ENCODE results near the gene PDPR. TPM values are rescaled to one million over a fixed set of nuclear protein-coding genes. Genes with fewer than 3 reads are reported as not detected.
"Not testable (repeated sequence)": the region's sequence is repeated elsewhere in the genome, so short reads cannot be mapped to it uniquely, and the experiment has no call there.

The PDPR gene
- total and polyA plus RNA-seq, 10 of the 15 experiments (the other 5 are each of a cell fraction or from before 2014, with no cell fraction given), result 2.6 to 29.1 (median 6.8) TPM

DNA sequence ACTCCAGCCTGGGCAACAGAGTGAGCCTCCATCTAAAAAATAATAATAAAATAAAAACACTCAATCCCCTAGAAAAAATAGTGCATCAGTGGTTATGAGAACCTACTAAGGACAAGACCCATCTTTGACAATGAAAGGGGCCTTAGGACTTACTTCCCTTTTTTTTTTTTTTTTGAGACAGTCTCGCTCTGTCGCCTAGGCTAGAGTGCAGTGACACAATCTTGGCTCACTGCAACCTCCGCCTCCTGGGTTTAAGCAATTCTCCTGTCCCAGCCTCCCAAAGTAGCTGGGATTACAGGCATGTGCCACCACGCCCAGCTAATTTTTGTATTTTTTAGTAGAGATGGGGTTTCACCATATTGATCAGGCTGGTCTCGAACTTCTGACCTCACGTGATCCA is 2.0 kb upstream of the PDPR start:
- H3K4me2 ChIP-seq (ENCODE audit: control insufficient read depth, insufficient read depth); H4K20me1 ChIP-seq (ENCODE audit: control insufficient read depth, insufficient read depth); intact Hi-C loops (cut with micrococcal nuclease; ENCODE audit: unreplicated experiment); H3K9ac ChIP-seq (ENCODE audit: control insufficient read depth, insufficient read depth, low read length); DNase-seq (ENCODE audit: low read depth, low spot score); H3K9me3 ChIP-seq (replicated peaks; ENCODE audit: control insufficient read depth, insufficient read depth, low read length); in situ Hi-C loops (cut with MboI); H3K36me3 ChIP-seq (ENCODE audit: control insufficient read depth in 2 of 2, insufficient read depth in 2 of 2, low read length in 1 of 2); H3K4me1 ChIP-seq (ENCODE audit: control insufficient read depth, insufficient read depth, low read length); H3K27me3 ChIP-seq (replicated peaks in 1 of 2; ENCODE audit: control insufficient read depth in 2 of 2, insufficient read depth in 2 of 2, low read length in 1 of 2); ATAC-seq; BruUV-seq (replicated peaks); H3K79me2 ChIP-seq (ENCODE audit: control insufficient read depth, insufficient read depth, low read length); H3K27ac ChIP-seq (ENCODE audit: control insufficient read depth, insufficient read depth); RAD21 ChIA-PET (ENCODE audit: unreplicated experiment); H3K4me3 ChIP-seq; CTCF ChIA-PET; H2AFZ ChIP-seq (ENCODE audit: control insufficient read depth, low read depth, low read length); FAIRE-seq; SMC1A ChIA-PET (ENCODE audit: uncharacterized antibody, unreplicated experiment): not testable (repeated sequence)
- POLR2A ChIA-PET, result interaction anchor here (0.6 kb wide), 1 partner anchor 268 kb away, joined by 3 read pairs; no protein-coding TSS in a partner anchor
- 53% methylated on average over 4 of the region's 6 CpGs for WGBS (ENCODE audit: insufficient coverage, insufficient replicate concordance, low lambda C conversion rate, missing lambda C conversion rate)

DNA sequence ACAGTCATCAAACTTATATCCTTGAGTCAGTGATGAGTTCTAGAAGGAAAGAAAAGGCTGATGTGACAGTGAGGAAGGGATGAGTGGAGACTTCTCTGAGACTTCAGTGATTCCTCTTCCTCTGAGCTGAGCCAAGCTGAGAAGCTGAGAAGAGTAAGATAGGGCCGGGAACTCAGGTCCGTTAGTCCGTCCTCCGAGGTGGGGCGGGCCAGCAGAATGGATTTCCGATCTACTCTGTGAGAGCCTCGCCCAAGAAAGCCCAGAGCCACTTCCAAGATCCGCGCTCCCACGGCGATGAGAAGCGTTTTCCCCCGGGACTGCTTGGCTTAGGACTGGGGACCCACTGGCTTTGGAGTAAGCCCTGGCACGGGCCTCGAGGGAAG is 542 bp upstream of the PDPR start:
- intact Hi-C loops (cut with micrococcal nuclease; ENCODE audit: unreplicated experiment); FAIRE-seq; CTCF ChIA-PET; H3K79me2 ChIP-seq (ENCODE audit: control insufficient read depth, insufficient read depth, low read length); SMC1A ChIA-PET (ENCODE audit: uncharacterized antibody, unreplicated experiment); in situ Hi-C loops (cut with MboI); H3K4me1 ChIP-seq (ENCODE audit: control insufficient read depth, insufficient read depth, low read length); H4K20me1 ChIP-seq (ENCODE audit: control insufficient read depth, insufficient read depth); RAD21 ChIA-PET (ENCODE audit: unreplicated experiment); H3K4me3 ChIP-seq; H3K4me2 ChIP-seq (ENCODE audit: control insufficient read depth, insufficient read depth); H3K27ac ChIP-seq (ENCODE audit: control insufficient read depth, insufficient read depth); H3K9me3 ChIP-seq (replicated peaks; ENCODE audit: control insufficient read depth, insufficient read depth, low read length); DNase-seq (ENCODE audit: low read depth, low spot score); H3K36me3 ChIP-seq (ENCODE audit: control insufficient read depth in 2 of 2, insufficient read depth in 2 of 2, low read length in 1 of 2); POLR2A ChIA-PET; BruUV-seq (replicated peaks); H3K27me3 ChIP-seq (replicated peaks in 1 of 2; ENCODE audit: control insufficient read depth in 2 of 2, insufficient read depth in 2 of 2, low read length in 1 of 2); H3K9ac ChIP-seq (ENCODE audit: control insufficient read depth, insufficient read depth, low read length): not testable (repeated sequence)
- 0% methylated on average over 1 of the region's 15 CpGs for WGBS (ENCODE audit: insufficient coverage, insufficient replicate concordance, low lambda C conversion rate, missing lambda C conversion rate)
- peak overlapping the region; percentile 34; the same call in 1 of the 2 replicates for H2AFZ ChIP-seq (ENCODE audit: control insufficient read depth, low read depth, low read length)
- peak; percentile 9 for ATAC-seq

DNA sequence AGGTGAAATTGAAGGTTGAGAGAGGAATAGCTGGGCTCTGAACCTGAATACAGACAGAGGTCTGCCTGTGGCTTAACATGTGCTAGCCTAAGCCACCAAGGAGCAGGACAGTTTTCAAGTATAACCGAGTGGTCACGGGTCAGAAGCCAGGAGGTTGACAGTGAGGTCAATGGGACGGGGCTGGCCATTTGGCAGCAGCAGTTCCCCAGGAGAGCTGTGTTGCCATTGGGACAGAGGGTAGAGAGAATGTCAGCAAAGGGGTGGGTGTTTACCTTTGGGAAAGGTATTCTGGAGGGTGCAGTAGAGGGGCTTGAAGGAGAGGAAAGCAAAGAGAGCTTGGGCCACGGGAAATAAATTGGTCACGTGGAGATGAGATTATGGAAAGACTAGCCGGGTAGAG is 4.2 kb downstream of the PDPR start:
- H4K20me1 ChIP-seq (ENCODE audit: control insufficient read depth, insufficient read depth); POLR2A ChIA-PET; H3K9ac ChIP-seq (ENCODE audit: control insufficient read depth, insufficient read depth, low read length); ATAC-seq; CTCF ChIA-PET; H3K36me3 ChIP-seq (ENCODE audit: control insufficient read depth in 2 of 2, insufficient read depth in 2 of 2, low read length in 1 of 2); H3K27me3 ChIP-seq (replicated peaks in 1 of 2; ENCODE audit: control insufficient read depth in 2 of 2, insufficient read depth in 2 of 2, low read length in 1 of 2); H3K4me2 ChIP-seq (ENCODE audit: control insufficient read depth, insufficient read depth); H3K4me3 ChIP-seq; H3K79me2 ChIP-seq (ENCODE audit: control insufficient read depth, insufficient read depth, low read length); RAD21 ChIA-PET (ENCODE audit: unreplicated experiment); H2AFZ ChIP-seq (ENCODE audit: control insufficient read depth, low read depth, low read length); H3K9me3 ChIP-seq (replicated peaks; ENCODE audit: control insufficient read depth, insufficient read depth, low read length); intact Hi-C loops (cut with micrococcal nuclease; ENCODE audit: unreplicated experiment); H3K4me1 ChIP-seq (ENCODE audit: control insufficient read depth, insufficient read depth, low read length); BruUV-seq (replicated peaks); in situ Hi-C loops (cut with MboI); FAIRE-seq; SMC1A ChIA-PET (ENCODE audit: uncharacterized antibody, unreplicated experiment); DNase-seq (ENCODE audit: low read depth, low spot score); H3K27ac ChIP-seq (ENCODE audit: control insufficient read depth, insufficient read depth): not testable (repeated sequence)
- WGBS (ENCODE audit: insufficient coverage, insufficient replicate concordance, low lambda C conversion rate, missing lambda C conversion rate), result 100% methylated on average over 6 of the region's 6 CpGs

DNA sequence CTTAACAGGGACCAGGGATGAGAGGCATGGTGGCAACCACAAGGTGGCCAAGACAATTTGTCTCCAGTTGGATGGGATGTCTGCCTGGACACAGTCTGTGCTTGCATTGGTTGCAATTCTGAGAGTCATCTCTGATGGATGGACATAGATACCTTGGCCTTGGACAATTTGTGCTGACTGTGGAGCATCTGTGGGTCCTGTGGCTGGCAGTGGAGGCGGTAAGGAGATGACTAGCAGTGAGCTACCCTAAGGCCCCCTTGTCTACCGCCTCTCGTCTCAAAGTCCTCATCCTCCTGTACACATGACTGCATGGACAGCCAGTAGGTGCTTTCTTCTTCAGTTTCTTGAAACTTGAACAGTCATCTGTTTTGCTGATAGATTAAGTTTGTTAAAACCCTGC is 4.6 kb downstream of the PDPR start:
- POLR2A ChIA-PET; DNase-seq (ENCODE audit: low read depth, low spot score); H3K27me3 ChIP-seq (replicated peaks in 1 of 2; ENCODE audit: control insufficient read depth in 2 of 2, insufficient read depth in 2 of 2, low read length in 1 of 2); H4K20me1 ChIP-seq (ENCODE audit: control insufficient read depth, insufficient read depth); H3K4me2 ChIP-seq (ENCODE audit: control insufficient read depth, insufficient read depth); CTCF ChIA-PET; BruUV-seq (replicated peaks); H3K36me3 ChIP-seq (ENCODE audit: control insufficient read depth in 2 of 2, insufficient read depth in 2 of 2, low read length in 1 of 2); H3K27ac ChIP-seq (ENCODE audit: control insufficient read depth, insufficient read depth); H2AFZ ChIP-seq (ENCODE audit: control insufficient read depth, low read depth, low read length); FAIRE-seq; ATAC-seq; in situ Hi-C loops (cut with MboI); SMC1A ChIA-PET (ENCODE audit: uncharacterized antibody, unreplicated experiment); H3K4me1 ChIP-seq (ENCODE audit: control insufficient read depth, insufficient read depth, low read length); H3K9me3 ChIP-seq (replicated peaks; ENCODE audit: control insufficient read depth, insufficient read depth, low read length); RAD21 ChIA-PET (ENCODE audit: unreplicated experiment); H3K9ac ChIP-seq (ENCODE audit: control insufficient read depth, insufficient read depth, low read length); H3K79me2 ChIP-seq (ENCODE audit: control insufficient read depth, insufficient read depth, low read length); H3K4me3 ChIP-seq; intact Hi-C loops (cut with micrococcal nuclease; ENCODE audit: unreplicated experiment): not testable (repeated sequence)
- WGBS (ENCODE audit: insufficient coverage, insufficient replicate concordance, low lambda C conversion rate, missing lambda C conversion rate), result 95% methylated on average over 3 of the region's 3 CpGs
